ENCODE measurements around the gene NEK6. TPM values are rescaled to one million over a fixed set of nuclear protein-coding genes. Genes with fewer than 3 reads are reported as not detected.

Gene NEK6
- total and polyA plus RNA-seq, 12 donors: 4.0 to 27.2 (median 15.1) TPM

- no peaks in the 10 kb centered on the region for H3K4me1 ChIP-seq (replicated peaks in 1 of 2)
- H3K27me3 ChIP-seq: no peaks in the 10 kb centered on the region
- DNase-seq: no peak
- intact Hi-C loops (cut with DNase I): no loop called here
- peaks cover 0 to 4% of the 10 kb centered on the region in 2 donors for H3K36me3 ChIP-seq (replicated peaks in 1 of 2)
- H3K9me3 ChIP-seq (replicated peaks in 1 of 3): no peaks in the 10 kb centered on the region
- H3K27ac ChIP-seq: no peak overlapping the region
- no peak overlapping the region for H3K4me3 ChIP-seq
- WGBS, 4 donors: 83 to 96% (median 93%) methylated on average over 9 to 18 of the region's 18 CpGs
- no peak for TF ChIP-seq CTCF (IDR thresholded peaks at IDR 0.05)
- no peak for TF ChIP-seq POLR2A (IDR thresholded peaks at IDR 0.05)
Observed at GRCh38 chr9:124313940-124314339, 56.2 kb downstream of the NEK6 start.

- H3K9me3 ChIP-seq (replicated peaks in 1 of 3): no peaks in the 10 kb centered on the region
- no peak for DNase-seq
- intact Hi-C loops (cut with DNase I): no loop called here
- H3K4me1 ChIP-seq (replicated peaks in 1 of 2): no peaks in the 10 kb centered on the region
- H3K36me3 ChIP-seq (replicated peaks in 1 of 2): peaks cover 0 to 4% of the 10 kb centered on the region in 2 donors
- 65 to 93% (median 78%) methylated on average over 3 to 16 of the region's 16 CpGs for WGBS, 4 donors
- no peak for TF ChIP-seq POLR2A (IDR thresholded peaks at IDR 0.05)
- TF ChIP-seq CTCF (IDR thresholded peaks at IDR 0.05): no peak
- no peaks in the 10 kb centered on the region for H3K27me3 ChIP-seq
- H3K27ac ChIP-seq: no peak overlapping the region
- no peak overlapping the region for H3K4me3 ChIP-seq
Observed at GRCh38 chr9:124315882-124316281, 58.1 kb downstream of the NEK6 start.

GRCh38 chr9:124320062-124320973, 62.6 kb downstream of the NEK6 start:
- Histone ChIP-seq H3K36me3 (replicated peaks in 1 of 2) (peaks cover 0 to 14% of the 10 kb centered on the region in 2 donors), H3K4me1 (replicated peaks in 1 of 2) (no peaks in the 10 kb centered on the region), H3K27ac (no peak overlapping the region), H3K27me3 (no peaks in the 10 kb centered on the region), H3K4me3 (no peak overlapping the region), H3K9me3 (replicated peaks in 1 of 3) (no peaks in the 10 kb centered on the region)
- TF ChIP-seq POLR2A (IDR thresholded peaks at IDR 0.05) (no peak), CTCF (IDR thresholded peaks at IDR 0.05) (peak; percentile 76 to 89 (median 84))
- peak; percentile 67 to 87 (median 76) for DNase-seq
- 51 to 64% (median 55%) methylated on average over 12 to 17 of the region's 17 CpGs for WGBS, 4 donors
- intact Hi-C loops (cut with DNase I): loop anchor here in 1 of 2 donors (5.0 kb wide), 1 partner anchor 188 kb away; no protein-coding TSS in a partner anchor

- intact Hi-C loops (cut with DNase I): loop anchor here in 1 of 2 donors (5.0 kb wide), 1 partner anchor 189 kb away; no protein-coding TSS in a partner anchor
- TF ChIP-seq POLR2A (IDR thresholded peaks at IDR 0.05) (no peak), CTCF (IDR thresholded peaks at IDR 0.05) (no peak)
Observed at GRCh38 chr9:124321416-124321815, 63.7 kb downstream of the NEK6 start.

More at GRCh38 chr9:124321416-124321815, 63.7 kb downstream of the NEK6 start:
- no peak overlapping the region for H3K27ac ChIP-seq
- no peaks in the 10 kb centered on the region for H3K9me3 ChIP-seq (replicated peaks in 1 of 3)
- no peak overlapping the region for H3K4me3 ChIP-seq
- peaks cover 0 to 10% of the 10 kb centered on the region in 2 donors for H3K36me3 ChIP-seq (replicated peaks in 1 of 2)
- no peak for DNase-seq
- no peaks in the 10 kb centered on the region for H3K4me1 ChIP-seq (replicated peaks in 1 of 2)
- WGBS, 4 donors: 68 to 84% (median 76%) methylated on average over 3 to 12 of the region's 12 CpGs
- no peaks in the 10 kb centered on the region for H3K27me3 ChIP-seq

Measured in adrenal gland (tissue), 12 donors.